GM23338 (cell line): ENCODE results near the gene FRY. TPM values are rescaled to one million over a fixed set of nuclear protein-coding genes. Genes with fewer than 3 reads are reported as not detected.

Experiments used
- ATAC-seq: fragments of 200-7000 bp; cut with Tn5 transposase; 3 replicates; pipeline ENCODE4 v1.9.1; 2020
- DNase-seq: peaks from one replicate; pipeline ENCODE4 v3.0.0-alpha.2; 2015; ENCODE audit warnings: low spot score
- H2AFZ ChIP-seq: fragments of 200-600 bp; sonication (generic); 2 replicates; pipeline ENCODE4 v1.8.0; 2016; ENCODE audit warnings: antibody characterized with exemption, mild to moderate bottlenecking, moderate library complexity
- H3F3A ChIP-seq: fragments of 200-600 bp; sonication (generic); replicated peaks from 2 replicates; pipeline ENCODE4 v1.8.0; 2017; ENCODE audit warnings: antibody characterized with exemption, mixed run types, low read depth
- H3K27ac ChIP-seq: fragments of 200-600 bp; sonication (generic); 2 replicates; pipeline ENCODE4 v1.6.1; 2016; ENCODE audit warnings: low read depth
- H3K27me3 ChIP-seq: fragments of 200-600 bp; sonication (generic); 2 replicates; pipeline ENCODE4 v1.8.0; 2016; ENCODE audit warnings: mild to moderate bottlenecking, mixed run types, moderate library complexity; ENCODE audit not compliant: insufficient read depth
- H3K36me3 ChIP-seq: fragments of 200-600 bp; sonication (generic); 2 replicates; pipeline ENCODE4 v1.8.0; 2016; ENCODE audit warnings: mild to moderate bottlenecking; ENCODE audit not compliant: insufficient read depth
- H3K4me1 ChIP-seq: fragments of 200-600 bp; sonication (generic); 2 replicates; pipeline ENCODE4 v1.8.0; 2016; ENCODE audit warnings: mild to moderate bottlenecking, moderate library complexity; ENCODE audit not compliant: insufficient read depth
- H3K4me2 ChIP-seq: fragments of 200-600 bp; sonication (generic); 2 replicates; pipeline ENCODE4 v1.7.1; 2017; ENCODE audit warnings: mixed run types
- H3K4me3 ChIP-seq: fragments of 200-600 bp; sonication (generic); 2 replicates; pipeline ENCODE4 v1.6.1; 2016; ENCODE audit warnings: mixed run types
- H3K79me2 ChIP-seq: fragments of 200-600 bp; sonication (generic); replicated peaks from 2 replicates; pipeline ENCODE4 v1.8.0; 2017; ENCODE audit warnings: mild to moderate bottlenecking; ENCODE audit not compliant: insufficient read depth
- H3K9me2 ChIP-seq: fragments of 200-600 bp; sonication (generic); 2 replicates; pipeline ENCODE4 v1.8.0; 2017; ENCODE audit not compliant: insufficient read depth
- H4K20me1 ChIP-seq: fragments of 200-600 bp; sonication (generic); replicated peaks from 2 replicates; pipeline ENCODE4 v1.8.0; 2017; ENCODE audit warnings: mild to moderate bottlenecking; ENCODE audit not compliant: insufficient read depth
- H3K27ac Mint-ChIP-seq: 2 replicates; pipeline ENCODE4 v1.8.0; 2020; ENCODE audit warnings: inconsistent platforms, mild to moderate bottlenecking, moderate library complexity, mixed read lengths
- H3K27me3 Mint-ChIP-seq: 3 replicates; pipeline ENCODE4 v1.8.0; 2022; ENCODE audit warnings: low read depth, mild to moderate bottlenecking, moderate library complexity, mixed read lengths, inconsistent platforms; ENCODE audit not compliant: insufficient read depth, poor library complexity
- H3K36me3 Mint-ChIP-seq: 3 replicates; pipeline ENCODE4 v1.8.0; 2021; ENCODE audit warnings: low read depth, mild to moderate bottlenecking, inconsistent platforms, moderate library complexity, mixed read lengths
- H3K4me1 Mint-ChIP-seq: 3 replicates; pipeline ENCODE4 v1.8.0; 2020; ENCODE audit warnings: mild to moderate bottlenecking, inconsistent platforms, mixed read lengths
- H3K4me3 Mint-ChIP-seq: 3 replicates; pipeline ENCODE4 v1.8.0; 2021; ENCODE audit warnings: moderate library complexity, mild to moderate bottlenecking, inconsistent platforms, mixed read lengths
- H3K9me3 Mint-ChIP-seq: 3 replicates; pipeline ENCODE4 v1.8.0; 2020; ENCODE audit warnings: moderate library complexity, mild to moderate bottlenecking, inconsistent platforms, mixed read lengths
- CREB1 ChIP-seq: fragments of 250-450 bp; sonication (Bioruptor Pico); IDR thresholded peaks from 2 replicates; pipeline ENCODE4 v1.5.0; 2020; ENCODE audit warnings: low read depth, mild to moderate bottlenecking, moderate library complexity
- CTCF ChIP-seq, 2 experiments: fragments of 200-600 bp in 1 of 2; sonication (generic) in 1 of 2; conservative IDR thresholded peaks; 2 replicates each; pipeline versions ENCODE4 v1.5.1 to v1.6.1; 2016 to 2017; ENCODE audit warnings: antibody characterized with exemption in 2 of 2, low read depth in 2 of 2, mild to moderate bottlenecking in 2 of 2, moderate library complexity in 1 of 2
- EZH2 ChIP-seq: fragments of 200-600 bp; sonication (generic); IDR thresholded peaks from one replicate; pipeline ENCODE4 v1.8.0; 2017; ENCODE audit warnings: antibody characterized with exemption, mild to moderate bottlenecking, low read depth; ENCODE audit not compliant: unreplicated experiment
- EZH2phosphoT487 ChIP-seq: fragments of 200-600 bp; sonication (generic); IDR thresholded peaks from one replicate; pipeline ENCODE4 v1.8.1; 2018; ENCODE audit warnings: antibody characterized with exemption; ENCODE audit not compliant: unreplicated experiment
- JUNB ChIP-seq: IDR thresholded peaks from one replicate; pipeline ENCODE4 v1.6.1; 2016; ENCODE audit warnings: antibody characterized with exemption; ENCODE audit not compliant: unreplicated experiment
- POLR2AphosphoS5 ChIP-seq: IDR thresholded peaks from 2 replicates; pipeline ENCODE4 v1.6.1; 2016; ENCODE audit warnings: antibody characterized with exemption, low read depth
- ZNF462 ChIP-seq: fragments of 250-450 bp; sonication (Bioruptor Pico); IDR thresholded peaks from 2 replicates; pipeline ENCODE4 v1.5.0; 2020; ENCODE audit warnings: mild to moderate bottlenecking, moderate library complexity
- polyA plus RNA-seq: library from polyadenylated mRNA; unstranded; fragments of >200 nt; fragmentation: Nextera tagmentation; extraction: Ambion mirVana; gene quantifications from 2 replicates; pipeline ENCODE4 v1.2.1, GENCODE V29; 2016
- total RNA-seq: library from RNA; depleted of rRNA; stranded (reverse); fragments of >200 nt; shearing (Covaris generic); gene quantifications from 2 replicates; pipeline ENCODE4 v1.2.3, GENCODE V29; 2014

FRY gene
- total and polyA plus RNA-seq, 2 experiments from 2014 or later: 2.4 to 10.1 TPM

- no peaks in the 10 kb centered on the region for H3K36me3 ChIP-seq
- Mint-ChIP-seq H3K36me3 (no peaks in the 10 kb centered on the region), H3K27ac (no peak overlapping the region), H3K9me3 (no peaks in the 10 kb centered on the region), H3K4me1 (peaks cover 4% of the 10 kb centered on the region; the same call in 2 of the 3 replicates), H3K27me3 (peaks cover 2% of the 10 kb centered on the region), H3K4me3 (no peak overlapping the region)
- H3K27me3 ChIP-seq: no peaks in the 10 kb centered on the region
- H3F3A ChIP-seq: no peaks in the 10 kb centered on the region
- H3K4me1 ChIP-seq: no peaks in the 10 kb centered on the region
- no peak overlapping the region for H3K27ac ChIP-seq
- no peaks in the 10 kb centered on the region for H3K79me2 ChIP-seq
- ATAC-seq (peak; percentile 94), DNase-seq (peak; percentile 75)
- no peak for TF ChIP-seq EZH2
- no peak for TF ChIP-seq JUNB
- TF ChIP-seq EZH2phosphoT487: no peak
- TF ChIP-seq CTCF (conservative IDR thresholded peaks at IDR 0.05; ENCODE audit: low read depth in 2 of 2): peak; percentile 89 to 90
- H3K4me3 ChIP-seq: no peak overlapping the region
- no peaks in the 10 kb centered on the region for H4K20me1 ChIP-seq
- no peak overlapping the region for H3K4me2 ChIP-seq
- H2AFZ ChIP-seq: no peak overlapping the region
- no peaks in the 10 kb centered on the region for H3K9me2 ChIP-seq
These were observed 11.9 kb upstream of the FRY start for GRCh38 chr13:32019612-32020233.

GRCh38 chr13:32021785-32022184 is 9.8 kb upstream of the FRY start:
- no peaks in the 10 kb centered on the region for H3K36me3 Mint-ChIP-seq
- peaks cover 21% of the 10 kb centered on the region for H3K4me1 Mint-ChIP-seq
- ATAC-seq (no peak), DNase-seq (no peak)
- peaks cover 4% of the 10 kb centered on the region for H3K27me3 Mint-ChIP-seq
- no peak overlapping the region for H3K4me3 Mint-ChIP-seq
- H3K27ac Mint-ChIP-seq: no peak overlapping the region
- Histone ChIP-seq H3K27ac (no peak overlapping the region), H3K27me3 (no peaks in the 10 kb centered on the region), H3K36me3 (no peaks in the 10 kb centered on the region), H3K4me3 (no peak overlapping the region), H3K4me1 (peaks cover 9% of the 10 kb centered on the region; the same call in 1 of the 2 replicates), H3K9me2 (no peaks in the 10 kb centered on the region), H4K20me1 (no peaks in the 10 kb centered on the region), H2AFZ (no peak overlapping the region), H3K4me2 (no peak overlapping the region), H3K79me2 (no peaks in the 10 kb centered on the region), H3F3A (no peaks in the 10 kb centered on the region)
- no peaks in the 10 kb centered on the region for H3K9me3 Mint-ChIP-seq
- no peak for TF ChIP-seq EZH2phosphoT487
- TF ChIP-seq POLR2AphosphoS5: no peak
- no peak for TF ChIP-seq CREB1
- no peak for TF ChIP-seq ZNF462 (CRISPR knock-in tag)
- no peak for TF ChIP-seq JUNB
- TF ChIP-seq CTCF (conservative IDR thresholded peaks at IDR 0.05; ENCODE audit: low read depth in 2 of 2): no peak
